COLO668 (cell line): Measurements from ENCODE around the gene SAMD13.
A peak's percentile ranks its signal among the peaks of the same experiment; 100 is the strongest.
"Not testable (repeated sequence)": the region's sequence is repeated elsewhere in the genome, so short reads cannot be mapped to it uniquely, and the experiment has no call there.

Experiments
- DNase-seq: peaks from one replicate; lab custom pipeline; 2025; ENCODE audit not compliant: unreplicated experiment; lab: John Stamatoyannopoulos, UW

Gene SAMD13

GRCh38 chr1:84283381-84283780 is 18.1 kb upstream of the SAMD13 start:
- no peak for DNase-seq

- no peak for DNase-seq
These were observed 15.4 kb upstream of the SAMD13 start for GRCh38 chr1:84286071-84286470.

- DNase-seq = not testable (repeated sequence)
These were observed 14.1 kb upstream of the SAMD13 start for GRCh38 chr1:84287389-84287788.

- DNase-seq = no peak
These were observed 12.2 kb upstream of the SAMD13 start for GRCh38 chr1:84289169-84289785.

GRCh38 chr1:84291882-84292655 is 9.4 kb upstream of the SAMD13 start:
- DNase-seq = no peak

- no peak for DNase-seq
These were observed 7.7 kb upstream of the SAMD13 start for GRCh38 chr1:84293766-84294165.

GRCh38 chr1:84294751-84295150 is 6.8 kb upstream of the SAMD13 start:
- no peak for DNase-seq

- no peak for DNase-seq
These were observed 3.8 kb upstream of the SAMD13 start for GRCh38 chr1:84297546-84298244.

- DNase-seq = peak; percentile 91
These were observed 3.2 kb upstream of the SAMD13 start for GRCh38 chr1:84298328-84298683.

- peak; percentile 71 for DNase-seq
These were observed 2.6 kb upstream of the SAMD13 start for GRCh38 chr1:84298684-84299535.

- DNase-seq = no peak
These were observed 1.9 kb upstream of the SAMD13 start for GRCh38 chr1:84299536-84300170.

- no peak for DNase-seq
These were observed 1.0 kb upstream of the SAMD13 start for GRCh38 chr1:84300501-84300900.

GRCh38 chr1:84301785-84302385 is 377 bp downstream of the SAMD13 start:
- DNase-seq = no peak

- DNase-seq = no peak
These were observed 1.9 kb downstream of the SAMD13 start for GRCh38 chr1:84303314-84303830.

- DNase-seq = no peak
These were observed 5.9 kb downstream of the SAMD13 start for GRCh38 chr1:84307398-84307797.

- DNase-seq = no peak
These were observed 9.8 kb downstream of the SAMD13 start for GRCh38 chr1:84311296-84311695.

GRCh38 chr1:84319662-84320061 is 18.2 kb downstream of the SAMD13 start:
- no peak for DNase-seq

- DNase-seq = no peak
These were observed 26.3 kb downstream of the SAMD13 start for GRCh38 chr1:84327830-84328229.

- no peak for DNase-seq
These were observed 28.8 kb downstream of the SAMD13 start for GRCh38 chr1:84330125-84330984.
